GM19239 (cell line): ENCODE measurements around the gene SBF1.
"Not testable (repeated sequence)": the region's sequence is repeated elsewhere in the genome, so short reads cannot be mapped to it uniquely, and the experiment has no call there.

ENCODE experiments used
- DNase-seq: peaks from one replicate; pipeline ENCODE4 v3.0.0; 2011; ENCODE audit warnings: low spot score; ENCODE audit not compliant: insufficient read length
- FAIRE-seq: peaks from 2 replicates; lab custom pipeline; 2011; peaks lifted over from hg19 to GRCh38; lab: Jason Lieb, UNC

The SBF1 gene, protein sequence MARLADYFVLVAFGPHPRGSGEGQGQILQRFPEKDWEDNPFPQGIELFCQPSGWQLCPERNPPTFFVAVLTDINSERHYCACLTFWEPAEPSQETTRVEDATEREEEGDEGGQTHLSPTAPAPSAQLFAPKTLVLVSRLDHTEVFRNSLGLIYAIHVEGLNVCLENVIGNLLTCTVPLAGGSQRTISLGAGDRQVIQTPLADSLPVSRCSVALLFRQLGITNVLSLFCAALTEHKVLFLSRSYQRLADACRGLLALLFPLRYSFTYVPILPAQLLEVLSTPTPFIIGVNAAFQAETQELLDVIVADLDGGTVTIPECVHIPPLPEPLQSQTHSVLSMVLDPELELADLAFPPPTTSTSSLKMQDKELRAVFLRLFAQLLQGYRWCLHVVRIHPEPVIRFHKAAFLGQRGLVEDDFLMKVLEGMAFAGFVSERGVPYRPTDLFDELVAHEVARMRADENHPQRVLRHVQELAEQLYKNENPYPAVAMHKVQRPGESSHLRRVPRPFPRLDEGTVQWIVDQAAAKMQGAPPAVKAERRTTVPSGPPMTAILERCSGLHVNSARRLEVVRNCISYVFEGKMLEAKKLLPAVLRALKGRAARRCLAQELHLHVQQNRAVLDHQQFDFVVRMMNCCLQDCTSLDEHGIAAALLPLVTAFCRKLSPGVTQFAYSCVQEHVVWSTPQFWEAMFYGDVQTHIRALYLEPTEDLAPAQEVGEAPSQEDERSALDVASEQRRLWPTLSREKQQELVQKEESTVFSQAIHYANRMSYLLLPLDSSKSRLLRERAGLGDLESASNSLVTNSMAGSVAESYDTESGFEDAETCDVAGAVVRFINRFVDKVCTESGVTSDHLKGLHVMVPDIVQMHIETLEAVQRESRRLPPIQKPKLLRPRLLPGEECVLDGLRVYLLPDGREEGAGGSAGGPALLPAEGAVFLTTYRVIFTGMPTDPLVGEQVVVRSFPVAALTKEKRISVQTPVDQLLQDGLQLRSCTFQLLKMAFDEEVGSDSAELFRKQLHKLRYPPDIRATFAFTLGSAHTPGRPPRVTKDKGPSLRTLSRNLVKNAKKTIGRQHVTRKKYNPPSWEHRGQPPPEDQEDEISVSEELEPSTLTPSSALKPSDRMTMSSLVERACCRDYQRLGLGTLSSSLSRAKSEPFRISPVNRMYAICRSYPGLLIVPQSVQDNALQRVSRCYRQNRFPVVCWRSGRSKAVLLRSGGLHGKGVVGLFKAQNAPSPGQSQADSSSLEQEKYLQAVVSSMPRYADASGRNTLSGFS (N-terminal part only)

DNA sequence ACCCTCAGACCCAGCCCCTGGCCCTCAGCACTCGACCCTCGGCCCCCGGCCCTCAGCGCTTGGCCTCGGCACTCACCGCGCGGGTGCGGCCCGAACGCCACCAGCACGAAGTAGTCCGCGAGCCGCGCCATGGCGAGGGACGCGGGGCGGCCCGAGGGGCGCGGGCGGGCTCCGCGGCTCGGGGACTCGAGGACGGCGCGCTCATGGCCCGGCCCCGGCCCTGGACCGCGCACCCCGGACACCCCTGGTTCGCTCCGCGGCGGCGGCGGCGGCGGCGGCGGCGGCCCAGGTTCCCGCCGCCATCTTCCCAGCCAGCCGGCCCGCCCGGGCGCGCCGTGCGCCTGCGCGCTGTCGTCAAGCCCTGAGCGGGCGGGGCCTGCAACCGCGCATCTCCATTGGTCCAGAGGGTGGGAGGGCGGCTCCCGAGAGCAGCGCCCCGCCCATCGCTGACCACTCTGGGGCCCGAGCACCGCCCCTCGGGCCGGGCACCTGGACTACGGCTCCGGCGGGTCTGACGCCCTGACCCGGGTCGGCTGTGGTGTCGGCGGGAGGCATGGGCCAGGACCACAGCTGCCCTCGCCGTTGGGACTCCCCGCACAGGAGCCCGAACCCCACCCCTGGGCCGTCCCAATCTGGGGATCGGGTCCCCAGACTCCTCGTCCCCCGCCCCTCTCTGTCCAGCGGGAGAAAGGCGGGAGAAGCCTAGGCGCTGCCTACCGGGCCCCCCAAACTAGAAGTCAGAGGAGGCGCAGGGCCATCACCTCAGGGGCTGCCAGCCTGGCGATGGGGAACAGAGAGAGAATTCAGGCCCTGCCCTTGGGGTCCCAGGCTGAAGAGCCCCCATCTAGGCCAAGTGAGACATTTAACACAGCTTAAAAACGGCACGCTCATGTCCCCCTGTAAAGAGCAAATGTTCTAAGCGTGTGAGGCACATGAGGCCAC, at the start of gene SBF1:
SBF1 (minus strand) TSS at position 326 of the 942 bp plus-strand sequence; CDS start at position 131, 195 bp downstream.
- FAIRE-seq (peak; percentile 83), DNase-seq (peak; percentile 98)

- FAIRE-seq, result no peak
- DNase-seq, result no peak
Observed at GRCh38 chr22:50523806-50524675, 49.2 kb upstream of the SBF1 start.

GRCh38 chr22:50523458-50523805, 48.6 kb upstream of the SBF1 start:
- no peak for FAIRE-seq
- DNase-seq, result no peak

DNA sequence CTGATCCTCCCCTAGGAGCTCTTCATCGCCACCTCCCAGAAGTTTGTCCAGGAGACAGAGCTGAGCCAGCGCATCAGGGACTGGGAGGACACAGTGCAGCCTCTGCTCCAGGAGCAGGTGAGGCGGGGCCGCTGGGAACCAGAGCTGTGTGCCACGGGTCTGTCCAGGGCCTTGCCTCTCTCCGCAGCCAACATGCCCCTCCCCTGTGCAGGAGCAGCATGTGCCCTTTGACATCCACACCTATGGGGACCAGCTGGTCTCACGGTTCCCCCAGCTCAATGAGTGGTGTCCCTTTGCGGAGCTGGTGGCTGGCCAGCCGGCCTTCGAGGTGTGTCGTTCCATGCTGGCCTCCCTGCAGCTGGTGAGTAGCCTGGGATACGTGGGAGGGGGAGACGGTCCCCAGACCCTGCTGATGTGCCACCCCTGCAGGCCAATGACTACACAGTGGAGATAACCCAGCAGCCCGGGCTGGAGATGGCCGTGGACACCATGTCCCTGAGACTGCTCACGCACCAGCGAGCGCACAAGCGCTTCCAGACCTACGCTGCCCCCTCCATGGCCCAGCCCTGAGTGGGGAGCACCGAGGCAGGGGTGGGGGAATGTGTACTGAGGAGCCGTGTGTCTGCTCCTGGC, 48.1 kb upstream of the SBF1 start:
- no peak for DNase-seq
- FAIRE-seq, result no peak

DNA sequence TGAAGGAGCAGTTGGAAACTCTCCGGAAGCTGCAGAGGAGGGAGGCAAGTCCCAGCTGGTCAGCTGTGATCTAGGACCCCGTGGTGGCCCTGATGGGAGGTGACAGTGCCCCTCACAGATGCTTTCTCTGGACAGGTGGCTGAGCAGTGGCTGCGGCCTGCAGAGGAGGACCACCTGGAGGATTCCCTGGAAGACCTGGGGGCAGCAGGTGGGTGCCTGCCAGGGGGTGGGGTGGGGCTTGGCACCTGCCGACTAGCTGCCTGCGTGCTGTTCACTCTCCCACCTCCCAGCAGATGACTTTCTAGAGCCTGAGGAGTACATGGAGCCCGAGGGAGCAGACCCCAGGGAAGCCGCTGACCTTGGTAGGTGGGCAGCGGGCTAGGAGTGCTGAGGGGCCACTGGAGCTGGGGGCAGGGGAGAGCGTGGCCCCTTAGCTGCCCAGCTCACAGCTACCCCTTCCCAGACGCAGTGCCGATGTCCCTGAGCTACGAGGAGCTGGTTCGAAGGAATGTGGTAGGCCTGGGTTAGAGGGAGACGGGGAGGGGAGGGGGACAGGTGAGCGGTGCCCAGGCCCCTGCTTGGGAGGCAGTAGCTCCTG, 47.5 kb upstream of the SBF1 start:
- no peak for FAIRE-seq
- no peak for DNase-seq

DNA sequence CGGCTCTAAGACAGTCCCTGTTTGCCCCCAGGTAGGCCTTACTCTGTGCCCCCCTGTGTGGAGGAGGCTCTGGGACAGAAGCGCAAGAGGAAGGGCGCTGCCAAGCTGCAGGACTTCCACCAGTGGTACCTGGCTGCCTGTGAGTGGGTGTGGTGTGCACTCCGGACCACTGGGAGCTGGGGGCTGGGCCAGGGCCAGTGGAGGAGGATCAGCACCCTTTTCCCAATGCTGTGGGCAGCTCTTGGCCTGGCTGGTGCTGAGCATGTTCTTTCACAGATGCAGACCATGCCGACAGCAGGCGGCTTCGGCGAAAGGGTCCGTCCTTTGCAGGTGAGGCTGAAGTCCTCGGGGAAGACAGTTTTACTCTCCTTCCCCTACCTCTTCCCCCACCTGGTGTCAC, 46.9 kb upstream of the SBF1 start:
- FAIRE-seq, result no peak
- DNase-seq, result no peak

DNA sequence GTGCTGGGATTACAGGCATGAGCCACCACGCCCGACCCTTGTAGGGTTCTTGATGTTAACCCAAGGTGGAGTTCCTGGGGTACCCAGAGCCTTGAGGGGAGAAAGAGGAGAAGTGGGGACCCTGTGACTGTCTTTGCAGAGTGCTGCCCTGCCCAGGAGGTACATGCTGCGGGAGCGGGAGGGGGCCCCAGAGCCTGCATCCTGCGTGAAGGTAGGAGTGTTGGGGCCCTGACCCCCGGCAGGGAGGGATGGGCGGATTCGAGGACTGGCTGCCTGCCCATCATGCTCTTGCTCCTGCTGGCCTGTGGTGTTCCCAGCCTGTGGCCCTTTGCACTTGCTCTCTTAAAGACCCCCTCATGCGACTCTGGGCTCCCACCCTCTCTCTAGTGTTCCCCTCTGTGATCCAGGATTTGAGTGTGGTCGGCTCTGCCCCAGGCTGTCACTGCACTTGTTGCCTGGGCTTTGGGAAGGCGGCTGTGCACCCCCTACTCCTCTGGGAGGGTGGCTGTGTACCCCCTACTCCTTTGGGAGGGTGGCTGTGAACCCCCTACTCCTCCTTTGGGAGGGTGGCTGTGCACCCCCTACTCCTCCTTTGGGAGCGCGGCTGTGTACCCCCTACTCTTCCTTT, 46.1 kb upstream of the SBF1 start:
- DNase-seq (no peak), FAIRE-seq (no peak)

DNA sequence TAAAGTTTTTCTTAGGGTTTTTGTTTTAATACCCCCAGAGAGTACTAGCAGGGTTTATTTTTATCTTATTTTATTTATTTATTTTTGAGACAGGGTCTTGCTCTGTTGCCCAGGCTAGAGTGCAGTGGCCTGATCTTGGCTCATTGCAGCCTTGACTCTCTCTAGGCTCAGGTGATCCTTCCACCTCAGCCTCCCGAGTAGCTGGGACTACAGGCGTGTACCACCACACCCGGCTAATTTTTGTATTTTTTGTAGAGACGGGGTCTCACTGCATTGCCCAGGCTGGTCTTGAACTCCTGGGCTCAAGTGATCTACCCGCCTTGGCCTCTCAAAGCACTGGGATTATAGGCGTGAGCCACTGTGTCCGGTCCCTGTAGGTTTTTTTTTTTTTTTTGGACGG, 45.3 kb upstream of the SBF1 start:
- not testable (repeated sequence) for DNase-seq, FAIRE-seq

- FAIRE-seq, result no peak
Observed at GRCh38 chr22:50519151-50519550, 44.3 kb upstream of the SBF1 start.

DNA sequence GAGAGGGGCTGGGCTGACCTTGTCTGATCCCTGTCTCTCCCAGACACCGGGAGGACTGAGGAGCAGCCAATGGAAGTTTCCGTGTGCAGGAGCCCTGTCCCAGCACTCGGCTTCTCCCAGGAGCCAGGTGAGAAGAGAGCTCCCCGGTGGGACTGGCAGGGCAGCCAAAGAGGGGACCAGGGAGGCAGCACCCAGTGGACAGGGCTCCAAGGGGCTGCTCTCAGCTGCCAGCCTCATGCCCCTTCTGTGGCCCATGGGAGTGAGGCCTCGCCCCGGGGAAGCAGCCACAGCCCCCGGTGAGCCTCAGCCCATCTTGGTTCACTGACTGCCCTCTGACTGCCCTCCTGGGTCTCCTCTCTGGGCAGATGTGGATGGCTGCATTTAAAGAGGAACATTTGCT, 43.8 kb upstream of the SBF1 start:
- no peak for FAIRE-seq
- DNase-seq, result no peak

More at GRCh38 chr22:50519151-50519550, 44.3 kb upstream of the SBF1 start:
- no peak for DNase-seq

DNA sequence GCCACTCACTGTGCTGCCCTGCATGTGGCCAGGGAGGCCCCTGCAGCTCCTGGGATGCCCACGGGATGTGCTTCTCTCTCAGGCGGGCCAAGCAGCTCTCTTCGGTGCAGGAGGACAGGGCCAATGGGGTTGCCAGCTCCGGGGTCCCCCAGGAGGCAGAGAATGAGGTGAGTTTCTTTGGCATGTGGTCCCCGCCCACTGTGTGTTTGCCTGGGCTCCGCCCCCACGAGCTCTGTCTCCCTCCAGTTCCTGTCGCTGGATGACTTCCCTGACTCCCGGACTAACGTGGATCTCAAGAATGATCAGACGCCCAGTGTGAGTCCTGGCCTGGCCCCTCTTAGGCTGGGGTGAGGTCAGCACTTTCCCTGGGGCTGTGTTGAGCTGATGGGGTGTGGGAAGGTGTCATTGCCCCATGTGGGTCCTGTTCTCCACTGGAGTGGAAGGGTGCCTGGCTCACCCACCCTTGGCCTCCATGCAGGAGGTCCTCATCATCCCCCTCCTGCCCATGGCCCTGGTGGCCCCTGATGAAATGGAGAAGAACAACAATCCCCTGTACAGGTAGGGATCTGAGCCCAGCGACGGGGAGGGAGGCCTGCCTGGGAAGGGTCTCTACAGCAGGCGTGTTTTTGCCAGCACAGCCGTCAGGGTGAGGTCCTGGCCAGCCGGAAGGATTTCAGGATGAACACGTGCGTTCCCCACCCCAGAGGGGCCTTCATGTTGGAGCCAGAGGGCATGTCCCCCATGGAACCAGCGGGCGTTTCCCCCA, 42.8 kb upstream of the SBF1 start:
- FAIRE-seq (no peak), DNase-seq (no peak)

- DNase-seq (no peak), FAIRE-seq (no peak)
Observed at GRCh38 chr22:50516891-50517290, 42.1 kb upstream of the SBF1 start.

- FAIRE-seq, result no peak
- no peak for DNase-seq
Observed at GRCh38 chr22:50516068-50516467, 41.2 kb upstream of the SBF1 start.

DNA sequence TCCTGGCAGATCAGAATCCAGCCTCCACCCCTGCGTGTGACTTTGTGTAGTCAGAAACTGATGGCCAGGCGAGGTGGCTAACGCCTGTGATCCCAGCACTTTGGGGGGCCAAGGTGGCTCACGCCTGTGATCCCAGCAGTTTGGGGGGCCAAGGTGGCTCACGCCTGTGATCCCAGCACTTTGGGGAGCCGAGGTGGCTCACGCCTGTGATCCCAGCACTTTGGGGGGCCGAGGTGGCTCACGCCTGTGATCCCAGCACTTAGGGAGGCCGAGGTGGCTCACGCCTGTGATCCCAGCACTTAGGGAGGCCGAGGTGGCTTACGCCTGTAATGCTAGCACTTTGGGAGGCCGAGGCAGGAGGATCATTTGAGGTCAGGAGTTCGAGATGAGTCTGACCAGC, 38.3 kb upstream of the SBF1 start:
- FAIRE-seq (no peak), DNase-seq (no peak)

DNA sequence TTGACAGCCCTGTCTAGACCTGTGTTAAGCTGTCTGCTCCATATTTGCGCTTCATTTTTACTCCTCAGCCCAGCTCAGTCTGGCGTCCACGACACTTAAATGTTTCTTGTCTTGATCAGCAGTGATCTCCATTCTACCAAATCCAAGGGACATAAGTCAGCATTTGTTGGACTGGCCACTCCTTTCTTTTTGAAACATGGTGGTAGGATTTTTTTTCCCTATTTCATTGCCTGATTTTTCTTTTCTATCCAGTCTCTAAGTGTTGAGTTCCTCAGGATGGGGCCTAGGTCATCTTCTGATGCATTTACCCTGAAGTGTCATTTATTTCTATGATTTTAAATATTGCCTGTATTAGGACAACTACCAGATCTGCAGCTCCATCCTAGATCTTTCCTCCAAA, 34.1 kb upstream of the SBF1 start:
- DNase-seq (no peak), FAIRE-seq (no peak)
